ENCODE data around the gene CXCL13.

The CXCL13 gene

DNA sequence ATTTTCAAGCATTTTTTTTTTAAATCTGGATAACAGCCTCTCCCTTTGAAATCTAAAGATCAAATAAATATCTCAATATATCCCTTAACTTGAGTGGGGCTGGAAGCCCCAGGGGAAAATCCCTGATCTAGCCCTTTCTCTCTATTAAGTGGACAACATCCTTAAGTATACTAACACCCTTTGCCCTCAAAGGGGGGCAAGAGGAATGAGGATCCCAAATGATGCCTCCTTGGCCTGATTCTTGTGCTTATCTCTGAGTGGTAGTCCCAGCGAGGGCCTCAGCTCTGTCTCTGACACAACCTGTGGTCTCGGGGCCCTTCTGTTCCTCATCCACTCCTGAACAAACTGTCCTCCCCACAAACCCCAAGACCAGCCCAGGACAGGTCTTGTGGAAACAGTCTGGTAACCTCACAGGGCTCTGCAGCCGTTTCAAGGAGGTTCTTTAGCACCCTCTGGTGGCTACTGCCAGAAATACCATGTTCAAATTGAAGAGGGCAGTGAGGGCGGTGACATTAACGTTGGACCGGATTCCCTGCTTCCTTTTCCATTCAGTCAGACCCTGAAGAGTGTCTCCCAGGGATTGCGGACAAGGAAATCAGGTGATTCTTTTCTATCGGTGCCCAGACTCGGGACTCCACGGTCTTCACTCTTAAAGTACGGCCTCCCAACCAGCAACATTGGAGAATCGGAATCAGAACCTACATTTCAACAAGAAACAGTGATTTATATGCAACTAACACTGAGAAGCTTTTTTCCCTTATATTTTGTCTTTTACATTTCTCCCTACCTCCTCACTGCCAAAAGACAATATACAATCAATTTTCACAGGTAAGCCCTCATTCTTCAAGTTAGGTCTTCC lies 13.0 kb downstream of the CXCL13 start:
- DNase-seq (ENCODE audit: low read depth, low spot score), result peak; percentile 5

DNA sequence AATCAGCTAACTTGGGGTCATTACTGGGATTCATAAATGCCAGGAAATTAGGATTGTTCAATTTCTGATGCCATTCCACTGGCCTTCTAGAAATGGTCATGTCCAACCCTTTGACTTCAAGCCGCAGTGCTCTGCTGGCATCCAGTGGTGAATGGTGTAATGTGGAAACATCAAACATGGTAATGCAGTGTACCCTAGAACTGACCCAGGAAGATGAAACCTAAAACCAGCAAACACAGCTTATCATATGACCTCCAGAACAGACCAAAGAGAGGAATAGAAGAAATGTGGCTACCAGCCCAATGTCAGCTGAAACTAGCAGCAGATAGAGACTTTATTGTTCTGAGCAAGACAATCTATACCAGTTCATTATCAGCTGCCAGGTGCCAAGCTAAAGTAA lies 13.8 kb downstream of the CXCL13 start:
- ChIA-PET CTCF (interaction anchor here (0.8 to 12.7 kb wide), 18 partner anchors 8 to 378 kb away, joined by 3 to 149 read pairs (median 5); partner anchors contain the start of gene CXCL13), POLR2A (no interaction called here)
- H3K4me3 ChIP-seq (ENCODE audit: low read depth, low read length), result no peak overlapping the region
- TF ChIP-seq, protein P1, sequence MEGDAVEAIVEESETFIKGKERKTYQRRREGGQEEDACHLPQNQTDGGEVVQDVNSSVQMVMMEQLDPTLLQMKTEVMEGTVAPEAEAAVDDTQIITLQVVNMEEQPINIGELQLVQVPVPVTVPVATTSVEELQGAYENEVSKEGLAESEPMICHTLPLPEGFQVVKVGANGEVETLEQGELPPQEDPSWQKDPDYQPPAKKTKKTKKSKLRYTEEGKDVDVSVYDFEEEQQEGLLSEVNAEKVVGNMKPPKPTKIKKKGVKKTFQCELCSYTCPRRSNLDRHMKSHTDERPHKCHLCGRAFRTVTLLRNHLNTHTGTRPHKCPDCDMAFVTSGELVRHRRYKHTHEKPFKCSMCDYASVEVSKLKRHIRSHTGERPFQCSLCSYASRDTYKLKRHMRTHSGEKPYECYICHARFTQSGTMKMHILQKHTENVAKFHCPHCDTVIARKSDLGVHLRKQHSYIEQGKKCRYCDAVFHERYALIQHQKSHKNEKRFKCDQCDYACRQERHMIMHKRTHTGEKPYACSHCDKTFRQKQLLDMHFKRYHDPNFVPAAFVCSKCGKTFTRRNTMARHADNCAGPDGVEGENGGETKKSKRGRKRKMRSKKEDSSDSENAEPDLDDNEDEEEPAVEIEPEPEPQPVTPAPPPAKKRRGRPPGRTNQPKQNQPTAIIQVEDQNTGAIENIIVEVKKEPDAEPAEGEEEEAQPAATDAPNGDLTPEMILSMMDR (IDR thresholded peaks at IDR 0.05; ENCODE audit: insufficient read depth, low read length, missing control alignments), result no peak
- DNase-seq (ENCODE audit: low read depth, low spot score), result no peak

More for the DNA sequence above, 13.0 kb downstream of the CXCL13 start:
- no peak overlapping the region for H3K4me3 ChIP-seq (ENCODE audit: low read depth, low read length)
- POLR2A ChIA-PET, result no interaction called here
- CTCF ChIA-PET, result interaction anchor here (0.9 to 12.7 kb wide), 20 partner anchors 8 to 378 kb away, joined by 3 to 149 read pairs (median 4); partner anchors contain the start of gene CXCL13
- TF ChIP-seq, protein P1 (IDR thresholded peaks at IDR 0.05; ENCODE audit: insufficient read depth, low read length, missing control alignments), result peak; percentile 76

GRCh38 chr4:77621254-77621653 lies 15.6 kb downstream of the CXCL13 start:
- ChIA-PET CTCF (interaction anchor here (1.3 to 12.7 kb wide), 4 partner anchors 8 to 235 kb away, joined by 3 to 149 read pairs (median 48); partner anchors contain the start of gene CXCL13), POLR2A (no interaction called here)
- no peak overlapping the region for H3K4me3 ChIP-seq (ENCODE audit: low read depth, low read length)
- no peak for DNase-seq (ENCODE audit: low read depth, low spot score)
- TF ChIP-seq, protein P1 (IDR thresholded peaks at IDR 0.05; ENCODE audit: insufficient read depth, low read length, missing control alignments), result no peak

- H3K4me3 ChIP-seq (ENCODE audit: low read depth, low read length), result no peak overlapping the region
- TF ChIP-seq, protein P1 (IDR thresholded peaks at IDR 0.05; ENCODE audit: insufficient read depth, low read length, missing control alignments), result no peak
- CTCF ChIA-PET, result no interaction called here
- POLR2A ChIA-PET, result no interaction called here
- DNase-seq (ENCODE audit: low read depth, low spot score), result no peak
Measured at GRCh38 chr4:77623091-77623490, 17.5 kb downstream of the CXCL13 start.

DNA sequence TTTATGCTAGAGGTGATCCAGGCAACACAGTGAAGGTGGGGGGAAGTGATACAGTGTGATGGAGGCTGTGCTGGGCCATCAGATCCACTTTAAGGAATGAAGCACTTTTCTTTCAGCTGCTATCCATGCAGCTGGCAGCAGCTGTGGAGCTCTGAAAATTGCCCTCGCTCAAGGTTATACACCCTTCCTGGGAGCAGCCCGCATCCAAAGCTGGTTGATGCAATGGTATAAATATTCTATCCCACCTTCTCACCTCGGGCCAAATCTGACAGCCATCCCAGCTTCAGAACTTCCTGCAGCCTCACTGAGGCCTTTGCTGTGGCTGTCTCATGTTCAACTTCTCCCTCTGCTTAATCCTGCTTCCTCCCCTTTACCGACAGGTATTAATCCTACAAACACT lies 18.6 kb downstream of the CXCL13 start:
- CTCF ChIA-PET, result interaction anchor here (0.6 kb wide), 1 partner anchor 315 kb away, joined by 3 read pairs; no protein-coding TSS in a partner anchor
- DNase-seq (ENCODE audit: low read depth, low spot score), result no peak
- POLR2A ChIA-PET, result no interaction called here

DNA sequence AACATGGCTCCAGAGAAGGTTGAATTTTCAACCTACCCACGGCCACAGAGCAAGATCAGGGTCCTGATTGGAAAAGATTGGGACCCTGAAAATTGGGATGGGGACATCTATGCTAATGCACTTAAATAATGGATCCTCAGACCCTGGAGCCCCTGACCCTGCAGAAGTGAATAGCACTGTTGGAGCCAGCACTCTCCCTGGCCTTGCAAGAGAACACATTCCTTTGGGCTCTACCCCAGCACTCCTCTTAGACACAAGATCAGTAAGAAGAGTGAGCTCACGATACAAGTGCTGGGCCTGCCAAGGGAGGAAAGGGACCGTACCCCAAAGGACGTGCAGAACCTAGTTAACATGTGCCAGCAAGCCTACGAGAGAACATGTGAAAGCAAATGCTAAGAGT lies 19.9 kb downstream of the CXCL13 start:
- no peak overlapping the region for H3K4me3 ChIP-seq (ENCODE audit: low read depth, low read length)
- DNase-seq (ENCODE audit: low read depth, low spot score), result no peak
- ChIA-PET POLR2A (no interaction called here), CTCF (interaction anchor here (1.1 kb wide), 1 partner anchor 9 kb away, joined by 6 read pairs; no protein-coding TSS in a partner anchor)
- TF ChIP-seq, protein P1 (IDR thresholded peaks at IDR 0.05; ENCODE audit: insufficient read depth, low read length, missing control alignments), result no peak

More for the DNA sequence above, 18.6 kb downstream of the CXCL13 start:
- no peak overlapping the region for H3K4me3 ChIP-seq (ENCODE audit: low read depth, low read length)
- TF ChIP-seq, protein P1 (IDR thresholded peaks at IDR 0.05; ENCODE audit: insufficient read depth, low read length, missing control alignments), result no peak
